Spleen (tissue), 11 donors: ENCODE data around the gene HSD11B1L. TPM values are rescaled to one million over a fixed set of nuclear protein-coding genes. Genes with fewer than 3 reads are reported as not detected.

Experiments used
- DNase-seq: peaks from one replicate; pipeline ENCODE4 v3.0.0-alpha.2; 2020
- H3K27ac ChIP-seq, 8 donors: fragments of 200-600 bp; sonication (generic) in 7 of 8; 1 replicate in 4 of 8; 2 replicates in 4 of 8; pipeline versions ENCODE4 v1.5.0 to v1.8.0; 2016 to 2021; ENCODE audit warnings: inconsistent platforms in 4 of 8, mild to moderate bottlenecking in 4 of 8, moderate library complexity in 1 of 8
- H3K27me3 ChIP-seq, 7 donors: fragments of 200-600 bp; sonication (generic) in 6 of 7; replicated peaks in 1 of 7; 1 replicate in 4 of 7; 2 replicates in 3 of 7; pipeline versions ENCODE4 v1.5.0 to v1.8.0; 2016 to 2021; ENCODE audit warnings: inconsistent platforms in 3 of 7, mild to moderate bottlenecking in 1 of 7
- H3K36me3 ChIP-seq, 6 donors: fragments of 200-600 bp; sonication (generic) in 5 of 6; 1 replicate in 4 of 6; 2 replicates in 2 of 6; pipeline versions ENCODE4 v1.5.0 to v1.8.0; 2016 to 2021; ENCODE audit warnings: inconsistent platforms in 2 of 6
- H3K4me1 ChIP-seq, 6 donors: fragments of 200-600 bp; sonication (generic) in 5 of 6; 1 replicate in 3 of 6; 2 replicates in 3 of 6; pipeline versions ENCODE4 v1.5.0 to v1.8.0; 2016 to 2021; ENCODE audit warnings: inconsistent platforms in 3 of 6
- H3K4me3 ChIP-seq, 8 donors: fragments of 200-600 bp; sonication (generic) in 7 of 8; 1 replicate in 4 of 8; 2 replicates in 4 of 8; pipeline versions ENCODE4 v1.5.0 to v1.8.0; 2016 to 2021; ENCODE audit warnings: inconsistent platforms in 4 of 8, mild to moderate bottlenecking in 4 of 8, moderate library complexity in 2 of 8
- H3K9me3 ChIP-seq, 8 donors: fragments of 200-600 bp; sonication (generic) in 7 of 8; 1 replicate in 4 of 8; 2 replicates in 4 of 8; pipeline versions ENCODE4 v1.5.0 to v1.8.0; 2016 to 2021; ENCODE audit warnings: inconsistent platforms in 4 of 8
- CTCF ChIP-seq, 11 experiments: fragments of 200-600 bp in 7 of 11; fragments of 450-650 bp in 4 of 11; sonication (generic) in 4 of 11; IDR thresholded peaks in 8 of 11; conservative IDR thresholded peaks in 3 of 11; 1 replicate in 7 of 11; 2 replicates in 4 of 11; pipeline versions ENCODE4 v1.4.0 to v1.8.0; 2016 to 2021; ENCODE audit warnings: antibody characterized with exemption in 11 of 11, inconsistent platforms in 4 of 11, mild to moderate bottlenecking in 1 of 11
- POLR2A ChIP-seq, 3 donors: fragments of 450-650 bp; IDR thresholded peaks; one replicate each; pipeline ENCODE4 v1.5.1; 2017; ENCODE audit warnings: antibody characterized with exemption in 3 of 3, mild to moderate bottlenecking in 1 of 3
- POLR2AphosphoS5 ChIP-seq, 3 donors: sonication (generic); formaldehyde crosslinking; IDR thresholded peaks; one replicate each; pipeline ENCODE4 v1.5.1; 2017; ENCODE audit warnings: antibody characterized with exemption in 3 of 3
- WGBS, 5 donors: extraction: QIAGEN DNeasy Blood & Tissue Kit in 3 of 5; methylation state at CpG; one replicate each; pipeline versions ENCODE4 v1.1.5 to v1.1.7; 2013 to 2018; 5-methylcytosine and 5-hydroxymethylcytosine counted together
- intact Hi-C: fragments of 100-400 bp; cut with DNase I; formaldehyde crosslinking; loops from one replicate; pipeline ENCODE4 v1.15.0; 2023; ENCODE audit warnings: low total_unique reads
- polyA plus RNA-seq, 3 donors: library from polyadenylated mRNA; stranded (reverse); fragments of 200-250 nt; gene quantifications; one replicate each; pipeline ENCODE4 v1.2.1, GENCODE V29; 2013
- total RNA-seq, 7 donors: library from RNA; depleted of rRNA in 3 of 7; stranded (reverse); fragments of >200 nt in 3 of 7; fragmentation: NEBNext Ultra II Directional in 4 of 7; extraction: Animal tissue kit (Norgen Biotek cat#: 25700) in 4 of 7; gene quantifications; one replicate each; pipeline versions ENCODE4 v1.1.0 to v1.2.1, GENCODE V29; 2016 to 2021
- donor health status: healthy with polysubstance abuse.
- donor health status: DM: no; HTN: no; CAD: no; lungs with moderate emphysema.
- donor health status: DM: no; HTN: no; CAD: no.
- donor health status: Bipolar disorder and iron deficiency.
- donor health status: healthy.
- donor health status: DM: no; HTN: no; CAD: no.
- donor health status: DM: yes; HTN: yes; CAD: no.

The HSD11B1L gene
- total and polyA plus RNA-seq, 10 donors: 1.9 to 8.8 (median 3.6) TPM

GRCh38 chr19:5696196-5697021, 15.6 kb downstream of the HSD11B1L start:
- Histone ChIP-seq H3K27ac (peak overlapping the region in 1 of 8 donors; percentile 8), H3K9me3 (no peaks in the 10 kb centered on the region), H3K4me3 (no peak overlapping the region), H3K4me1 (peaks cover 8 to 35% (median 24%) of the 10 kb centered on the region in 6 donors), H3K36me3 (peaks cover 4 to 100% (median 91%) of the 10 kb centered on the region in 6 donors), H3K27me3 (no peaks in the 10 kb centered on the region)
- 87 to 94% (median 88%) methylated on average over 24 to 42 of the region's 42 CpGs for WGBS, 5 donors
- intact Hi-C loops: no loop called here
- DNase-seq: peak; percentile 74
- TF ChIP-seq POLR2AphosphoS5 (IDR thresholded peaks at IDR 0.05): peak in 2 of 3 donors; percentile 25 to 57
- no peak for TF ChIP-seq CTCF (IDR thresholded peaks at IDR 0.05 in 8 of 11, conservative IDR thresholded peaks at IDR 0.05 in 3 of 11)
- TF ChIP-seq POLR2A (IDR thresholded peaks at IDR 0.05): no peak

DNA sequence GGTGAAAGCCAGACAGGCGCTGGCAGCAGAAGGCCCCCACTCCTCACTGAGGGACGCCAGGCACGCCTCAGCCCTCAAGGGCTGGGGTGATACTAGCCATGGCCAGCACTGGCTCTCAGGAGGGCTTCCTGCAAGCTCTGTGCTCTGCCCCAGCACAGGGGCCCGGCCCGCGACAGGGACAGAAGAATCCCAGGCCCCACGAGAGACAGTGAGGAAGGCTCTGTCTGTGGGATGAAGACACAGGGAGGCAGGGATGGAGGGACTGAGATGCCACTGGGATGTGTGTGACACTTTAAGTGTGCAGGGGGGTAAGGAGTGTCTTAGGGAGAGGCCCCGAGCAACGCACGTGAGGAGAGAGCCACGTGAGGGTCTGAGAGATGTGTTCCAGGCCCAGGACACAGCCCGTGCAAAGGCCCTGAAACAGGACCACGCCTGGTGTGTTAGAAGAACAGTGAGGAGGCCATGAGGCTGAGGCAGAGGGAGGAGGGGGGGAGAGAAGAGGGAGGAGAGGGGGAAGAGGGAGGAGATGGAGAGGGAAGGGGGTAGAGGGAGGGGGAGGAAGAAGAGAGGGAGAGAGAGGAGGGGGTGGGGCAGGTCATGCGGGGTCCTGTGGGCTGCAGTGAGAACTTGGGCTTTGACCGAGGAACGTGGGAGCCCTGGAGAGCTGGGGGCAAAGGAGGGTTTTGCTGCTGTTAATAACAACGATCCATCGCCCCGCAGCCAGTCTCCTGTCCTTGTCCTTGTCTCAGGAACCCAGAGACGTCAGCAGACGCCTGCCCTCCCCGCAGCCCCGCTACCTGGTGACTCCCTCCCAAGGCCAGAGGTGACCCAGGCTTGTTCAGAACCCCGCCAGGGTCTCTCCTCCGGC, 16.4 kb downstream of the HSD11B1L start:
- Histone ChIP-seq H3K27ac (peak overlapping the region in 1 of 8 donors; percentile 8), H3K36me3 (peaks cover 4 to 100% (median 85%) of the 10 kb centered on the region in 6 donors), H3K4me3 (no peak overlapping the region), H3K9me3 (no peaks in the 10 kb centered on the region), H3K4me1 (peaks cover 0 to 26% (median 16%) of the 10 kb centered on the region in 6 donors), H3K27me3 (no peaks in the 10 kb centered on the region)
- intact Hi-C loops: no loop called here
- DNase-seq: peak; percentile 67
- 70 to 87% (median 79%) methylated on average over 22 to 25 of the region's 25 CpGs for WGBS, 5 donors
- no peak for TF ChIP-seq POLR2A (IDR thresholded peaks at IDR 0.05)
- peak in 2 of 3 donors; percentile 6 to 8 for TF ChIP-seq POLR2AphosphoS5 (IDR thresholded peaks at IDR 0.05)

DNA sequence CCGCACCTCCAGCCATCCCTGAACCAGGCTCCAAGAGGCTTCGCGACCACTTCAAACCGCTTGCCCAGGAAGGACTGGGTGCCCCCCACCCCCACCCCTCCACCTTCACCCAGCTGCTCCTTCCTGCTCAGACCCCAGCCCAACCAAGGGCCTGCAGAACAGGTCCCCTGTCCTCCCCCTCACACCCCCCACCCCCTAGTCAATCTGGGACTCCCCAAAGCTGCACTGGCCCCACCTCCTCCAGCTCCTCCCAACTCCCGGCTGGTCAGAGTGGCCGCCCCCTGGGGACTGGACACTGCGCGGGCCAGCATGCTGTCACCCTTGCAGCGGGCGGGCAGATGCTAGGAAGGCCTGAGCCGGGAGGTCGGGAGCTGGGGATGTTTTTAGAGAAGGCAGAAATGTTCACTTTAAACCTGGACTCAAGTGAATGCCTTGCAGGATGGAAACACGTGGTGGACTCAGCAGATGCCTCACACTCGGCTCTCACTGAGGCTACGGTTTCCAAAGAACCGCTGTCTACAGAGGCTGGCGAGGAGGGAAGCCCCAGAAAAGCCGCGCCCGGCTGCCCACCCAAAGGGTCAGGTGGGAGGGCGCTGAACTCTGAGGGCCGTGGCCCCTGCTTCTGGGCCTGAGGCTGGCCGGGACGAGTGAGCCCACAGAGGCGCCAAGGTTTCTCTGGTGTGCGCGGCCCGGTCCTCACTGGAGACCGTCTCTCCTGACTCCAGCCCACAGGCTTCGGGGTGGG, 17.2 kb downstream of the HSD11B1L start:
- peaks cover 4 to 96% (median 77%) of the 10 kb centered on the region in 6 donors for H3K36me3 ChIP-seq
- no peaks in the 10 kb centered on the region for H3K9me3 ChIP-seq
- no peaks in the 10 kb centered on the region for H3K27me3 ChIP-seq
- no peak overlapping the region for H3K4me3 ChIP-seq
- no peak overlapping the region for H3K27ac ChIP-seq
- TF ChIP-seq CTCF (IDR thresholded peaks at IDR 0.05 in 8 of 11, conservative IDR thresholded peaks at IDR 0.05 in 3 of 11): no peak
- peak in 1 of 3 donors; percentile 47 for TF ChIP-seq POLR2AphosphoS5 (IDR thresholded peaks at IDR 0.05)
- no peak for TF ChIP-seq POLR2A (IDR thresholded peaks at IDR 0.05)
- peaks cover 0 to 18% (median 9%) of the 10 kb centered on the region in 6 donors for H3K4me1 ChIP-seq
- no peak for DNase-seq
- intact Hi-C loops: no loop called here
- 86 to 92% (median 87%) methylated on average over 13 to 30 of the region's 30 CpGs for WGBS, 5 donors
